HEK293 (cell line): ENCODE results near the gene RAB23.

Experiments used
- CTCF ChIA-PET: fragments of 350-600 bp; formaldehyde crosslinking; extraction: SDS; loops from one replicate; lab custom pipeline; 2021; ENCODE audit warnings: antibody characterized with exemption; lab: Yijun Ruan, JAX
- POLR2A ChIA-PET: fragments of 300-600 bp; formaldehyde crosslinking; extraction: SDS; loops from one replicate; lab custom pipeline; 2020; ENCODE audit warnings: antibody characterized with exemption, inconsistent platforms; lab: Yijun Ruan, JAX
- H3K27ac ChIP-seq: fragments of 200-500 bp; sonication (Bioruptor generic); 2 replicates; pipeline ENCODE4 v1.5.1; 2014; ENCODE audit warnings: low read depth, low read length, control low read depth, inconsistent platforms; ENCODE audit errors: extremely low read depth
- H3K36me3 ChIP-seq, 2 experiments: fragments of 200-500 bp in 1 of 2; sonication (Bioruptor generic) in 1 of 2; 1 replicate in 1 of 2; 2 replicates in 1 of 2; pipeline ENCODE4 v1.5.1; 2014 to 2017; ENCODE audit warnings: inconsistent platforms in 2 of 2, low read length in 2 of 2; ENCODE audit not compliant: control insufficient read depth in 2 of 2, insufficient read depth in 1 of 2
- H3K4me1 ChIP-seq: fragments of 200-500 bp; sonication (Bioruptor generic); 2 replicates; pipeline ENCODE4 v1.5.1; 2014; ENCODE audit warnings: mild to moderate bottlenecking, low read length, inconsistent platforms; ENCODE audit not compliant: control insufficient read depth, insufficient read depth
- H3K4me3 ChIP-seq: 2 replicates; pipeline ENCODE4 v1.5.1; 2011; ENCODE audit warnings: low read depth, mild to moderate bottlenecking, control low read depth, low read length, moderate library complexity
- H3K9me3 ChIP-seq: fragments of 200-500 bp; sonication (Bioruptor generic); 2 replicates; pipeline ENCODE4 v1.5.1; 2014; ENCODE audit warnings: low read depth, low read length, inconsistent platforms; ENCODE audit not compliant: control insufficient read depth, insufficient read depth
- EGR2 ChIP-seq: fragments of 450-650 bp; formaldehyde crosslinking; IDR thresholded peaks from 2 replicates; pipeline ENCODE4 v1.5.1; 2016; ENCODE audit warnings: low read depth, missing biosample characterization, missing genetic modification characterization
- KLF1 ChIP-seq: fragments of 450-650 bp; formaldehyde crosslinking; IDR thresholded peaks from 2 replicates; pipeline ENCODE4 v1.5.1; 2016; ENCODE audit warnings: missing biosample characterization, missing genetic modification characterization
- KLF16 ChIP-seq: fragments of 450-650 bp; formaldehyde crosslinking; IDR thresholded peaks from 2 replicates; pipeline ENCODE4 v1.5.1; 2017; ENCODE audit warnings: missing biosample characterization, missing genetic modification characterization
- MYNN ChIP-seq: fragments of 450-650 bp; formaldehyde crosslinking; IDR thresholded peaks from 2 replicates; pipeline ENCODE4 v1.5.1; 2016; ENCODE audit warnings: missing biosample characterization, missing genetic modification characterization, borderline replicate concordance
- SP3 ChIP-seq: fragments of 450-650 bp; formaldehyde crosslinking; IDR thresholded peaks from 2 replicates; pipeline ENCODE4 v1.5.1; 2016; ENCODE audit warnings: missing biosample characterization, missing genetic modification characterization
- WT1 ChIP-seq: fragments of 450-650 bp; formaldehyde crosslinking; IDR thresholded peaks from 2 replicates; pipeline ENCODE4 v1.5.1; 2016; ENCODE audit warnings: missing biosample characterization, missing genetic modification characterization
- ZBTB20 ChIP-seq: fragments of 450-650 bp; formaldehyde crosslinking; IDR thresholded peaks from 2 replicates; pipeline ENCODE4 v1.5.1; 2016; ENCODE audit warnings: missing biosample characterization, missing genetic modification characterization
- ZBTB48 ChIP-seq: fragments of 450-650 bp; formaldehyde crosslinking; IDR thresholded peaks from 2 replicates; pipeline ENCODE4 v1.5.1; 2016; ENCODE audit warnings: missing biosample characterization, missing genetic modification characterization
- ZBTB8A ChIP-seq: fragments of 450-650 bp; formaldehyde crosslinking; IDR thresholded peaks from 2 replicates; pipeline ENCODE4 v1.5.1; 2016; ENCODE audit warnings: missing biosample characterization, missing genetic modification characterization
- ZNF112 ChIP-seq: fragments of 450-650 bp; formaldehyde crosslinking; IDR thresholded peaks from 2 replicates; pipeline ENCODE4 v1.5.0; 2017; ENCODE audit warnings: missing biosample characterization, missing genetic modification characterization
- ZNF184 ChIP-seq: fragments of 450-650 bp; IDR thresholded peaks from 2 replicates; pipeline ENCODE4 v1.5.1; 2018; ENCODE audit warnings: missing biosample characterization, mild to moderate bottlenecking, missing genetic modification characterization
- ZNF223 ChIP-seq: fragments of 450-650 bp; formaldehyde crosslinking; IDR thresholded peaks from 2 replicates; pipeline ENCODE4 v1.5.1; 2016; ENCODE audit warnings: missing biosample characterization, missing genetic modification characterization
- ZNF266 ChIP-seq: fragments of 450-650 bp; formaldehyde crosslinking; IDR thresholded peaks from 2 replicates; pipeline ENCODE4 v1.5.1; 2016; ENCODE audit warnings: missing biosample characterization, missing genetic modification characterization, low read depth
- ZNF335 ChIP-seq: fragments of 450-650 bp; formaldehyde crosslinking; conservative IDR thresholded peaks from 2 replicates; pipeline ENCODE4 v1.5.1; 2016; ENCODE audit warnings: missing biosample characterization, missing genetic modification characterization
- ZNF398 ChIP-seq: fragments of 450-650 bp; formaldehyde crosslinking; IDR thresholded peaks from 2 replicates; pipeline ENCODE4 v1.5.1; 2017; ENCODE audit warnings: missing biosample characterization, missing genetic modification characterization
- ZNF510 ChIP-seq: fragments of 450-650 bp; formaldehyde crosslinking; IDR thresholded peaks from 2 replicates; pipeline ENCODE4 v1.5.1; 2018; ENCODE audit warnings: mild to moderate bottlenecking, missing genetic modification characterization, missing biosample characterization; ENCODE audit not compliant: insufficient replicate concordance
- ZNF561 ChIP-seq: fragments of 450-650 bp; IDR thresholded peaks from 2 replicates; pipeline ENCODE4 v1.5.1; 2018; ENCODE audit warnings: missing biosample characterization, missing genetic modification characterization, borderline replicate concordance
- ZNF600 ChIP-seq: fragments of 450-650 bp; formaldehyde crosslinking; IDR thresholded peaks from 2 replicates; pipeline ENCODE4 v1.5.1; 2016; ENCODE audit warnings: missing biosample characterization, missing genetic modification characterization
- ZNF623 ChIP-seq: fragments of 450-650 bp; formaldehyde crosslinking; IDR thresholded peaks from 2 replicates; pipeline ENCODE4 v1.5.1; 2016; ENCODE audit warnings: missing biosample characterization, missing genetic modification characterization
- ZNF660 ChIP-seq: fragments of 450-650 bp; IDR thresholded peaks from 2 replicates; pipeline ENCODE4 v1.5.1; 2018; ENCODE audit warnings: missing biosample characterization, mild to moderate bottlenecking, missing genetic modification characterization
- ZXDB ChIP-seq: fragments of 450-650 bp; formaldehyde crosslinking; IDR thresholded peaks from 2 replicates; pipeline ENCODE4 v1.5.1; 2016; ENCODE audit warnings: missing biosample characterization, missing genetic modification characterization
- TF ChIP-seq, protein P1 (sequence below): fragments of 450-650 bp; IDR thresholded peaks from 2 replicates; pipeline ENCODE4 v1.5.1; 2018; ENCODE audit warnings: missing biosample characterization, missing genetic modification characterization
- TF ChIP-seq, protein P2 (sequence below): fragments of 450-650 bp; formaldehyde crosslinking; IDR thresholded peaks from 2 replicates; pipeline ENCODE4 v1.5.1; 2017; ENCODE audit warnings: missing biosample characterization, missing genetic modification characterization
- TF ChIP-seq, protein P3 (sequence below): fragments of 450-650 bp; formaldehyde crosslinking; IDR thresholded peaks from 2 replicates; pipeline ENCODE4 v1.5.1; 2016; ENCODE audit warnings: missing biosample characterization, missing genetic modification characterization
- TF ChIP-seq, protein P4 (sequence below): sonication (generic); formaldehyde crosslinking; IDR thresholded peaks from 2 replicates; pipeline ENCODE4 v1.8.1; 2022; ENCODE audit warnings: mild to moderate bottlenecking, moderate library complexity, missing genetic modification reagents

Gene RAB23

GRCh38 chr6:57222743-57223077, 603 bp upstream of the RAB23 start:
- H3K27ac ChIP-seq = no peak overlapping the region; the same call in 1 of the 2 replicates
- peak overlapping the region; percentile 83 for H3K4me3 ChIP-seq

DNA sequence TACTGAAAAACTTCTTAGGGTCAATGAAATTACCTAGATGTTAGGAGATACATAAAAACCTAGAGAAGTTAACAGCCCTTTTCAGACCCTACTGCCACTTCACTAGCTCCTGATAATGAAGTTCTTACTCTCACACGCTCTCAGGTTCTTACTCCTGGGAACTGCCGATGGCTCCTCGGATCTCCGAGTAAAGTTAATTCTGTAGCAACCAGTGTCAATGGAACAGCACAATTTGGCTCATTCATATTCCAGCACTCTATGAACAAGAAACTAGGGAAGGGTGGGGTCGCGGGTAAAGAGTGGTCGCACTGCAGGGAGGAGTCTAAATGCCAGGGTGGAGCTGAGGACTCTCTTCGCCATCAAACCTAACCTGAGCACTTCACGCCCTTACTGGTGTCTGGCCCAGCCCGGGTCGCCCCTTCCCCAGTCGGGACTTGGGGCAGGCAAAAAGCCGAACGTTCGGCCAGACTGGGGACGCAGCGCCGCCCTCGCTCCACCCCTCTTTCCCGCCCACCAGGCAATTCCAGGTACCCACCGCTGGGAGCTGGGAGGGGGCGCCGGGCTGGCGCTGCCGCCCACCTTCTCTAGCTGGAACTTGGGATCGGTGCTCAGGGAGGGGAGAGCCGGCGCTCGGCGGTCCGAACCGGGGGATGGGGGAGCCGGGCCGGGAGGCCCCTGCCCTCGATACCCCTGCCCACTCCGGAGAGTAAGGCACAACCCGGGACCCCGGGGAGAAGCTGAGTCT, 744 bp downstream of the RAB23 start:
- H3K4me3 ChIP-seq = peak overlapping the region; percentile 83
- peaks cover 15% of the 10 kb centered on the region for H3K4me1 ChIP-seq
- POLR2A ChIA-PET = interaction anchor here (0.6 to 2.3 kb wide), 24 partner anchors 8 to 266 kb away, joined by 3 to 15 read pairs (median 3); partner anchors contain the start of genes BAG2, BEND6 and ZNF451
- no peaks in the 10 kb centered on the region for H3K9me3 ChIP-seq
- peaks cover 0 to 4% of the 10 kb centered on the region in 2 experiments; a peak in 1 of 3 replicates for H3K36me3 ChIP-seq
- H3K27ac ChIP-seq = peak overlapping the region; percentile 91
- CTCF ChIA-PET = interaction anchor here (0.8 to 1.5 kb wide), 9 partner anchors 14 to 319 kb away, joined by 3 to 5 read pairs (median 4); partner anchors contain the start of gene PRIM2
- TF ChIP-seq ZNF112 (tag by site-specific recombination) = no peak
- TF ChIP-seq KLF16 = peak; percentile 82
- TF ChIP-seq MYNN (tag by site-specific recombination) = no peak
- TF ChIP-seq ZNF223 (tag by site-specific recombination) = 0 out of 2 replicates have a peak, but pooled peaks have one; percentile 16
- no peak for TF ChIP-seq ZNF623 (tag by site-specific recombination)
- TF ChIP-seq ZNF398 = peak; percentile 58
- TF ChIP-seq, protein P1, sequence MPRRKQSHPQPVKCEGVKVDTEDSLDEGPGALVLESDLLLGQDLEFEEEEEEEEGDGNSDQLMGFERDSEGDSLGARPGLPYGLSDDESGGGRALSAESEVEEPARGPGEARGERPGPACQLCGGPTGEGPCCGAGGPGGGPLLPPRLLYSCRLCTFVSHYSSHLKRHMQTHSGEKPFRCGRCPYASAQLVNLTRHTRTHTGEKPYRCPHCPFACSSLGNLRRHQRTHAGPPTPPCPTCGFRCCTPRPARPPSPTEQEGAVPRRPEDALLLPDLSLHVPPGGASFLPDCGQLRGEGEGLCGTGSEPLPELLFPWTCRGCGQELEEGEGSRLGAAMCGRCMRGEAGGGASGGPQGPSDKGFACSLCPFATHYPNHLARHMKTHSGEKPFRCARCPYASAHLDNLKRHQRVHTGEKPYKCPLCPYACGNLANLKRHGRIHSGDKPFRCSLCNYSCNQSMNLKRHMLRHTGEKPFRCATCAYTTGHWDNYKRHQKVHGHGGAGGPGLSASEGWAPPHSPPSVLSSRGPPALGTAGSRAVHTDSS (tag by site-specific recombination) = no peak
- TF ChIP-seq, protein P2, sequence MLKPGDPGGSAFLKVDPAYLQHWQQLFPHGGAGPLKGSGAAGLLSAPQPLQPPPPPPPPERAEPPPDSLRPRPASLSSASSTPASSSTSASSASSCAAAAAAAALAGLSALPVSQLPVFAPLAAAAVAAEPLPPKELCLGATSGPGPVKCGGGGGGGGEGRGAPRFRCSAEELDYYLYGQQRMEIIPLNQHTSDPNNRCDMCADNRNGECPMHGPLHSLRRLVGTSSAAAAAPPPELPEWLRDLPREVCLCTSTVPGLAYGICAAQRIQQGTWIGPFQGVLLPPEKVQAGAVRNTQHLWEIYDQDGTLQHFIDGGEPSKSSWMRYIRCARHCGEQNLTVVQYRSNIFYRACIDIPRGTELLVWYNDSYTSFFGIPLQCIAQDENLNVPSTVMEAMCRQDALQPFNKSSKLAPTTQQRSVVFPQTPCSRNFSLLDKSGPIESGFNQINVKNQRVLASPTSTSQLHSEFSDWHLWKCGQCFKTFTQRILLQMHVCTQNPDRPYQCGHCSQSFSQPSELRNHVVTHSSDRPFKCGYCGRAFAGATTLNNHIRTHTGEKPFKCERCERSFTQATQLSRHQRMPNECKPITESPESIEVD (tag by site-specific recombination) = no peak
- no peak for TF ChIP-seq WT1 (tag by site-specific recombination)
- no peak for TF ChIP-seq ZBTB48 (tag by site-specific recombination)
- peak; percentile 88 for TF ChIP-seq EGR2 (tag by site-specific recombination)
- peak; percentile 38 for TF ChIP-seq ZBTB8A (tag by site-specific recombination)
- TF ChIP-seq ZXDB (tag by site-specific recombination) = 0 out of 2 replicates have a peak, but pooled peaks have one; percentile 24
- 0 out of 2 replicates have a peak, but pooled peaks have one; percentile 78 for TF ChIP-seq ZNF561 (tag by site-specific recombination)
- TF ChIP-seq SP3 (tag by site-specific recombination) = peak; percentile 87
- no peak for TF ChIP-seq ZNF660 (tag by site-specific recombination)
- TF ChIP-seq ZNF600 (tag by site-specific recombination) = peak; percentile 94
- peak; percentile 78 for TF ChIP-seq KLF1 (tag by site-specific recombination)
- TF ChIP-seq, protein P3, sequence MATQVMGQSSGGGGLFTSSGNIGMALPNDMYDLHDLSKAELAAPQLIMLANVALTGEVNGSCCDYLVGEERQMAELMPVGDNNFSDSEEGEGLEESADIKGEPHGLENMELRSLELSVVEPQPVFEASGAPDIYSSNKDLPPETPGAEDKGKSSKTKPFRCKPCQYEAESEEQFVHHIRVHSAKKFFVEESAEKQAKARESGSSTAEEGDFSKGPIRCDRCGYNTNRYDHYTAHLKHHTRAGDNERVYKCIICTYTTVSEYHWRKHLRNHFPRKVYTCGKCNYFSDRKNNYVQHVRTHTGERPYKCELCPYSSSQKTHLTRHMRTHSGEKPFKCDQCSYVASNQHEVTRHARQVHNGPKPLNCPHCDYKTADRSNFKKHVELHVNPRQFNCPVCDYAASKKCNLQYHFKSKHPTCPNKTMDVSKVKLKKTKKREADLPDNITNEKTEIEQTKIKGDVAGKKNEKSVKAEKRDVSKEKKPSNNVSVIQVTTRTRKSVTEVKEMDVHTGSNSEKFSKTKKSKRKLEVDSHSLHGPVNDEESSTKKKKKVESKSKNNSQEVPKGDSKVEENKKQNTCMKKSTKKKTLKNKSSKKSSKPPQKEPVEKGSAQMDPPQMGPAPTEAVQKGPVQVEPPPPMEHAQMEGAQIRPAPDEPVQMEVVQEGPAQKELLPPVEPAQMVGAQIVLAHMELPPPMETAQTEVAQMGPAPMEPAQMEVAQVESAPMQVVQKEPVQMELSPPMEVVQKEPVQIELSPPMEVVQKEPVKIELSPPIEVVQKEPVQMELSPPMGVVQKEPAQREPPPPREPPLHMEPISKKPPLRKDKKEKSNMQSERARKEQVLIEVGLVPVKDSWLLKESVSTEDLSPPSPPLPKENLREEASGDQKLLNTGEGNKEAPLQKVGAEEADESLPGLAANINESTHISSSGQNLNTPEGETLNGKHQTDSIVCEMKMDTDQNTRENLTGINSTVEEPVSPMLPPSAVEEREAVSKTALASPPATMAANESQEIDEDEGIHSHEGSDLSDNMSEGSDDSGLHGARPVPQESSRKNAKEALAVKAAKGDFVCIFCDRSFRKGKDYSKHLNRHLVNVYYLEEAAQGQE (tag by site-specific recombination) = no peak
- peak; percentile 80; the same call in 1 of the 2 replicates for TF ChIP-seq ZBTB20 (tag by site-specific recombination)
- TF ChIP-seq, protein P4, sequence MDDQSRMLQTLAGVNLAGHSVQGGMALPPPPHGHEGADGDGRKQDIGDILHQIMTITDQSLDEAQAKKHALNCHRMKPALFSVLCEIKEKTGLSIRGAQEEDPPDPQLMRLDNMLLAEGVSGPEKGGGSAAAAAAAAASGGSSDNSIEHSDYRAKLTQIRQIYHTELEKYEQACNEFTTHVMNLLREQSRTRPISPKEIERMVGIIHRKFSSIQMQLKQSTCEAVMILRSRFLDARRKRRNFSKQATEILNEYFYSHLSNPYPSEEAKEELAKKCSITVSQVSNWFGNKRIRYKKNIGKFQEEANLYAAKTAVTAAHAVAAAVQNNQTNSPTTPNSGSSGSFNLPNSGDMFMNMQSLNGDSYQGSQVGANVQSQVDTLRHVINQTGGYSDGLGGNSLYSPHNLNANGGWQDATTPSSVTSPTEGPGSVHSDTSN (CRISPR knock-in tag) = peak; percentile 83; the same call in 1 of the 2 replicates
- TF ChIP-seq ZNF510 (tag by site-specific recombination) = no peak

More at GRCh38 chr6:57222743-57223077, 603 bp upstream of the RAB23 start:
- H3K9me3 ChIP-seq = no peaks in the 10 kb centered on the region
- TF ChIP-seq ZNF184 (tag by site-specific recombination) (no peak), ZNF266 (tag by site-specific recombination) (no peak), ZNF335 (peak; percentile 16; the same call in 1 of the 2 replicates)
- TF ChIP-seq, all 188 proteins: peak for 1
- Histone ChIP-seq H3K36me3 (peaks cover 0 to 4% of the 10 kb centered on the region in 2 experiments; a peak in 1 of 3 replicates), H3K4me1 (peaks cover 15% of the 10 kb centered on the region)
- CTCF ChIA-PET = interaction anchor here (1.2 kb wide), 1 partner anchor 93 kb away, joined by 5 read pairs; no protein-coding TSS in a partner anchor
- POLR2A ChIA-PET = interaction anchor here (1.0 to 2.3 kb wide), 6 partner anchors 9 to 316 kb away, joined by 3 to 15 read pairs (median 4); partner anchors contain the start of gene BAG2
